ENCODE results near the gene RAB11FIP4. TPM values are rescaled to one million over a fixed set of nuclear protein-coding genes. Genes with fewer than 3 reads are reported as not detected.

Gene RAB11FIP4
- total and polyA plus RNA-seq, 2 of the 13 experiments (the other 11 are each of a cell fraction or from before 2014, with no cell fraction given): 28.0 to 89.3 TPM

DNA sequence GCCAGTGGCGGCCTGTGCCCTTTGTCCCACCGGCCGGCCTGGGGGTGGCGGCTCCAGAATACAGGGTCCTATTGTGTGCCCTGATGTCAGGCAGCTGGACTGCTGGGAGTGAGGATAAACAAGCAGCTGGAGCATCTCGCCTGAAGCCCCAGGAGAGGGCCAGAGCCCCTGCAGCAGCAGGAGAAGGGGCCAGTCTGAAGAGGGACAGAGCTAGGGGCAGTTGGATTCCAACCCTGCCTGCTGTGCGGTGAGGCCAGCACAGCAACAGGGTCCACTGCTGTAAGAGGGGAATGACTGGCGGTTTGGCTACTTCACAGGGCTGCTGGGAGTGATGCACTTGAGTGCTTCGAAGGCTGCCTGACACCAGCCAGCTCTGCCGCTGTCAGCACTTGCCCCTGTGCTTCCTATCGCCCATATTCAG is 25.0 kb downstream of the RAB11FIP4 start (continued):
- TF ChIP-seq ZNF232 (CRISPR knock-in tag; IDR thresholded peaks at IDR 0.05; ENCODE audit: borderline replicate concordance): no peak
- TF ChIP-seq NFATC3 (CRISPR knock-in tag; IDR thresholded peaks at IDR 0.05): no peak
- no peak for TF ChIP-seq ZNF572 (CRISPR knock-in tag; IDR thresholded peaks at IDR 0.05)
- peak; percentile 33; the same call in 1 of the 2 replicates for TF ChIP-seq GATAD2A (CRISPR knock-in tag; IDR thresholded peaks at IDR 0.05)
- TF ChIP-seq, protein P1, sequence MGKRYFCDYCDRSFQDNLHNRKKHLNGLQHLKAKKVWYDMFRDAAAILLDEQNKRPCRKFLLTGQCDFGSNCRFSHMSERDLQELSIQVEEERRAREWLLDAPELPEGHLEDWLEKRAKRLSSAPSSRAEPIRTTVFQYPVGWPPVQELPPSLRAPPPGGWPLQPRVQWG (CRISPR knock-in tag; IDR thresholded peaks at IDR 0.05; ENCODE audit: borderline replicate concordance, low read depth): no peak
- TF ChIP-seq CREM (IDR thresholded peaks at IDR 0.05): no peak
- TF ChIP-seq CREM (CRISPR knock-in tag; IDR thresholded peaks at IDR 0.05): no peak
- TF ChIP-seq NFYB (CRISPR knock-in tag; IDR thresholded peaks at IDR 0.05): no peak
- TF ChIP-seq, protein P2, sequence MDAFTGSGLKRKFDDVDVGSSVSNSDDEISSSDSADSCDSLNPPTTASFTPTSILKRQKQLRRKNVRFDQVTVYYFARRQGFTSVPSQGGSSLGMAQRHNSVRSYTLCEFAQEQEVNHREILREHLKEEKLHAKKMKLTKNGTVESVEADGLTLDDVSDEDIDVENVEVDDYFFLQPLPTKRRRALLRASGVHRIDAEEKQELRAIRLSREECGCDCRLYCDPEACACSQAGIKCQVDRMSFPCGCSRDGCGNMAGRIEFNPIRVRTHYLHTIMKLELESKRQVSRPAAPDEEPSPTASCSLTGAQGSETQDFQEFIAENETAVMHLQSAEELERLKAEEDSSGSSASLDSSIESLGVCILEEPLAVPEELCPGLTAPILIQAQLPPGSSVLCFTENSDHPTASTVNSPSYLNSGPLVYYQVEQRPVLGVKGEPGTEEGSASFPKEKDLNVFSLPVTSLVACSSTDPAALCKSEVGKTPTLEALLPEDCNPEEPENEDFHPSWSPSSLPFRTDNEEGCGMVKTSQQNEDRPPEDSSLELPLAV (CRISPR knock-in tag; conservative IDR thresholded peaks at IDR 0.05; ENCODE audit: low read depth): no peak
- peak; percentile 96 for TF ChIP-seq RXRA (CRISPR knock-in tag; IDR thresholded peaks at IDR 0.05)
- no peak for TF ChIP-seq TBX3 (IDR thresholded peaks at IDR 0.05; ENCODE audit: borderline replicate concordance)
- TF ChIP-seq, protein P3, sequence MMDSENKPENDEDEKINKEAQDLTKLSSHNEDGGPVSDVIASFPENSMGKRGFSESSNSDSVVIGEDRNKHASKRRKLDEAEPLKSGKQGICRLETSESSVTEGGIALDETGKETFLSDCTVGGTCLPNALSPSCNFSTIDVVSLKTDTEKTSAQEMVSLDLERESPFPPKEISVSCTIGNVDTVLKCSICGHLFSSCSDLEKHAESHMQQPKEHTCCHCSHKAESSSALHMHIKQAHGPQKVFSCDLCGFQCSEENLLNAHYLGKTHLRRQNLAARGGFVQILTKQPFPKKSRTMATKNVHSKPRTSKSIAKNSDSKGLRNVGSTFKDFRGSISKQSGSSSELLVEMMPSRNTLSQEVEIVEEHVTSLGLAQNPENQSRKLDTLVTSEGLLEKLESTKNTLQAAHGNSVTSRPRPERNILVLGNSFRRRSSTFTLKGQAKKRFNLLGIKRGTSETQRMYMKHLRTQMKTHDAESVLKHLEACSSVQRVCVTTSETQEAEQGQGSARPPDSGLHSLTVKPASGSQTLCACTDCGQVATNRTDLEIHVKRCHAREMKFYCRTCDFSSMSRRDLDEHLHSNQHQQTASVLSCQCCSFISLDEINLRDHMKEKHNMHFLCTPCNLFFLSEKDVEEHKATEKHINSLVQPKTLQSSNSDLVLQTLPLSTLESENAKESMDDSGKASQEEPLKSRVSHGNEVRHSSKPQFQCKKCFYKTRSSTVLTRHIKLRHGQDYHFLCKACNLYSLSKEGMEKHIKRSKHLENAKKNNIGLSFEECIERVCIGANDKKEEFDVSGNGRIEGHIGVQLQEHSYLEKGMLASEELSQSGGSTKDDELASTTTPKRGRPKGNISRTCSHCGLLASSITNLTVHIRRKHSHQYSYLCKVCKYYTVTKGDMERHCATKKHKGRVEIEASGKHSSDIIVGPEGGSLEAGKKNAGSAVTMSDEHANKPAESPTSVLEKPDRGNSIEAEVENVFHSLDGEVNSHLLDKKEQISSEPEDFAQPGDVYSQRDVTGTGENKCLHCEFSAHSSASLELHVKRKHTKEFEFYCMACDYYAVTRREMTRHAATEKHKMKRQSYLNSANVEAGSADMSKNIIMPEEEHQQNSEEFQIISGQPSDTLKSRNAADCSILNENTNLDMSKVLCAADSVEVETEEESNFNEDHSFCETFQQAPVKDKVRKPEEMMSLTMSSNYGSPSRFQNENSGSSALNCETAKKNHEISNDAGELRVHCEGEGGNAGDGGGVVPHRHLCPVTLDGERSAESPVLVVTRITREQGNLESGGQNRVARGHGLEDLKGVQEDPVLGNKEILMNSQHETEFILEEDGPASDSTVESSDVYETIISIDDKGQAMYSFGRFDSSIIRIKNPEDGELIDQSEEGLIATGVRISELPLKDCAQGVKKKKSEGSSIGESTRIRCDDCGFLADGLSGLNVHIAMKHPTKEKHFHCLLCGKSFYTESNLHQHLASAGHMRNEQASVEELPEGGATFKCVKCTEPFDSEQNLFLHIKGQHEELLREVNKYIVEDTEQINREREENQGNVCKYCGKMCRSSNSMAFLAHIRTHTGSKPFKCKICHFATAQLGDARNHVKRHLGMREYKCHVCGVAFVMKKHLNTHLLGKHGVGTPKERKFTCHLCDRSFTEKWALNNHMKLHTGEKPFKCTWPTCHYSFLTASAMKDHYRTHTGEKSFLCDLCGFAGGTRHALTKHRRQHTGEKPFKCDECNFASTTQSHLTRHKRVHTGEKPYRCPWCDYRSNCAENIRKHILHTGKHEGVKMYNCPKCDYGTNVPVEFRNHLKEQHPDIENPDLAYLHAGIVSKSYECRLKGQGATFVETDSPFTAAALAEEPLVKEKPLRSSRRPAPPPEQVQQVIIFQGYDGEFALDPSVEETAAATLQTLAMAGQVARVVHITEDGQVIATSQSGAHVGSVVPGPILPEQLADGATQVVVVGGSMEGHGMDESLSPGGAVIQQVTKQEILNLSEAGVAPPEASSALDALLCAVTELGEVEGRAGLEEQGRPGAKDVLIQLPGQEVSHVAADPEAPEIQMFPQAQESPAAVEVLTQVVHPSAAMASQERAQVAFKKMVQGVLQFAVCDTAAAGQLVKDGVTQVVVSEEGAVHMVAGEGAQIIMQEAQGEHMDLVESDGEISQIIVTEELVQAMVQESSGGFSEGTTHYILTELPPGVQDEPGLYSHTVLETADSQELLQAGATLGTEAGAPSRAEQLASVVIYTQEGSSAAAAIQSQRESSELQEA (CRISPR knock-in tag; IDR thresholded peaks at IDR 0.05; ENCODE audit: not compliant biosample characterization): no peak
- no peak; the same call in 1 of the 2 replicates for TF ChIP-seq RAD21 (CRISPR knock-in tag; IDR thresholded peaks at IDR 0.05)
- TF ChIP-seq ZNF614 (CRISPR knock-in tag; IDR thresholded peaks at IDR 0.05; ENCODE audit: borderline replicate concordance): 0 out of 2 replicates have a peak, but pooled peaks have one; percentile 22
- TF ChIP-seq JUND (CRISPR knock-in tag; IDR thresholded peaks at IDR 0.05): no peak
- no peak for TF ChIP-seq RFX5 (IDR thresholded peaks at IDR 0.05; ENCODE audit: low read depth, low read length)
- peak; percentile 38; the same call in 1 of the 2 replicates for TF ChIP-seq FOXO1 (CRISPR knock-in tag; IDR thresholded peaks at IDR 0.05)
- TF ChIP-seq HNRNPL (IDR thresholded peaks at IDR 0.05; ENCODE audit: low read depth, low read length): 0 out of 2 replicates have a peak, but pooled peaks have one; percentile 45
- peak; percentile 38; the same call in 1 of the 2 replicates for TF ChIP-seq ZFX (CRISPR knock-in tag; IDR thresholded peaks at IDR 0.05; ENCODE audit: low read depth)
- TF ChIP-seq, protein P4, sequence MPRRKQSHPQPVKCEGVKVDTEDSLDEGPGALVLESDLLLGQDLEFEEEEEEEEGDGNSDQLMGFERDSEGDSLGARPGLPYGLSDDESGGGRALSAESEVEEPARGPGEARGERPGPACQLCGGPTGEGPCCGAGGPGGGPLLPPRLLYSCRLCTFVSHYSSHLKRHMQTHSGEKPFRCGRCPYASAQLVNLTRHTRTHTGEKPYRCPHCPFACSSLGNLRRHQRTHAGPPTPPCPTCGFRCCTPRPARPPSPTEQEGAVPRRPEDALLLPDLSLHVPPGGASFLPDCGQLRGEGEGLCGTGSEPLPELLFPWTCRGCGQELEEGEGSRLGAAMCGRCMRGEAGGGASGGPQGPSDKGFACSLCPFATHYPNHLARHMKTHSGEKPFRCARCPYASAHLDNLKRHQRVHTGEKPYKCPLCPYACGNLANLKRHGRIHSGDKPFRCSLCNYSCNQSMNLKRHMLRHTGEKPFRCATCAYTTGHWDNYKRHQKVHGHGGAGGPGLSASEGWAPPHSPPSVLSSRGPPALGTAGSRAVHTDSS (CRISPR knock-in tag; conservative IDR thresholded peaks at IDR 0.05): no peak
- peak; percentile 43; the same call in 1 of the 2 replicates for TF ChIP-seq FOXA3 (CRISPR knock-in tag; IDR thresholded peaks at IDR 0.05)

Measured in HepG2 (cell line).